ENCODE measurements around the gene ZNF546.

DNA sequence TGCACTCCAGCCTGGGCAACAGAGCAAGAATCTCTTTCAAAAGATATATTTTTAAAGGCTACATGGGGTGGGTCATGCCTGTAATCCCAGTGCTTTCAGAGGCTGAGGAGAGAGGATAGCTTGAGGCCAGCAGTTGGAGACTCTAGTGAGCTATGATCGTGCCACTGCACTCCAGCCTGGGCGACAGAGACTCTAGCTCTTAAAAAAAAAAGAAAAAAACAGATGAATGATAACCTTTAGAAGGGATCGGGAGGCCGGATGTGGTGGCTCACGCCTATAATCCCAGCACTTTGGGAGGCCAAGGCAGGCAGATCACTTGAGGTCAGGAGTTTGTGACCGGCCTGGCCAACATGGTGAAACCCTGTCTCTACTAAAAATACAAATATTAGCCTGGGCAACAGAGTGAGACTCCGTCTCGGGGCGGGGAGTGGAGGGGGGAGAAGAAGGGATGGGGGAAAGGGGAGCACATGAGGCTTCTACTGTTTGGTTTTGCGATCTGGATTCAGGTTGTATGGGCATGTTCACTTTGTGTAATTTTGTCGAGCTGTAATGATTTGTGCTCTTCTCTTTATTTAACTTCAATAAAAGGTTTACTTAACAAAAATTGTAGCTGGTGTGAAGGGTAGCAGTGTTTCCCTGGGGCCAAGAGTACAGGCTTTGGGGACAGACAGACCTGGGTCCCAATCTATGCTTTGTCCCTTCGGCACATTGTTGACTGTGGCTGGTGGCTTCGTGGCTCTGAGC is 27.0 kb upstream of the ZNF546 start:
- TF ChIP-seq EZH2 (IDR thresholded peaks at IDR 0.05): no peak
- TF ChIP-seq, protein P1, sequence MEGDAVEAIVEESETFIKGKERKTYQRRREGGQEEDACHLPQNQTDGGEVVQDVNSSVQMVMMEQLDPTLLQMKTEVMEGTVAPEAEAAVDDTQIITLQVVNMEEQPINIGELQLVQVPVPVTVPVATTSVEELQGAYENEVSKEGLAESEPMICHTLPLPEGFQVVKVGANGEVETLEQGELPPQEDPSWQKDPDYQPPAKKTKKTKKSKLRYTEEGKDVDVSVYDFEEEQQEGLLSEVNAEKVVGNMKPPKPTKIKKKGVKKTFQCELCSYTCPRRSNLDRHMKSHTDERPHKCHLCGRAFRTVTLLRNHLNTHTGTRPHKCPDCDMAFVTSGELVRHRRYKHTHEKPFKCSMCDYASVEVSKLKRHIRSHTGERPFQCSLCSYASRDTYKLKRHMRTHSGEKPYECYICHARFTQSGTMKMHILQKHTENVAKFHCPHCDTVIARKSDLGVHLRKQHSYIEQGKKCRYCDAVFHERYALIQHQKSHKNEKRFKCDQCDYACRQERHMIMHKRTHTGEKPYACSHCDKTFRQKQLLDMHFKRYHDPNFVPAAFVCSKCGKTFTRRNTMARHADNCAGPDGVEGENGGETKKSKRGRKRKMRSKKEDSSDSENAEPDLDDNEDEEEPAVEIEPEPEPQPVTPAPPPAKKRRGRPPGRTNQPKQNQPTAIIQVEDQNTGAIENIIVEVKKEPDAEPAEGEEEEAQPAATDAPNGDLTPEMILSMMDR (IDR thresholded peaks at IDR 0.05): no peak
